Peyer's patch (tissue), 4 donors: ENCODE results near the gene OBSCN.

Experiments
- POLR2A ChIP-seq, 2 donors: fragments of 450-650 bp; IDR thresholded peaks; one replicate each; pipeline ENCODE4 v1.5.1; 2017; ENCODE audit warnings: antibody characterized with exemption in 2 of 2, mild to moderate bottlenecking in 2 of 2, moderate library complexity in 2 of 2
- TF ChIP-seq, protein P1 (sequence below), 6 experiments: fragments of 450-650 bp in 4 of 6; fragments of 200-600 bp in 2 of 6; sonication (generic) in 1 of 6; IDR thresholded peaks; one replicate each; pipeline ENCODE4 v1.5.1; 2017 to 2019; ENCODE audit warnings: antibody characterized with exemption in 6 of 6, mild to moderate bottlenecking in 3 of 6, moderate library complexity in 1 of 6

DNA sequence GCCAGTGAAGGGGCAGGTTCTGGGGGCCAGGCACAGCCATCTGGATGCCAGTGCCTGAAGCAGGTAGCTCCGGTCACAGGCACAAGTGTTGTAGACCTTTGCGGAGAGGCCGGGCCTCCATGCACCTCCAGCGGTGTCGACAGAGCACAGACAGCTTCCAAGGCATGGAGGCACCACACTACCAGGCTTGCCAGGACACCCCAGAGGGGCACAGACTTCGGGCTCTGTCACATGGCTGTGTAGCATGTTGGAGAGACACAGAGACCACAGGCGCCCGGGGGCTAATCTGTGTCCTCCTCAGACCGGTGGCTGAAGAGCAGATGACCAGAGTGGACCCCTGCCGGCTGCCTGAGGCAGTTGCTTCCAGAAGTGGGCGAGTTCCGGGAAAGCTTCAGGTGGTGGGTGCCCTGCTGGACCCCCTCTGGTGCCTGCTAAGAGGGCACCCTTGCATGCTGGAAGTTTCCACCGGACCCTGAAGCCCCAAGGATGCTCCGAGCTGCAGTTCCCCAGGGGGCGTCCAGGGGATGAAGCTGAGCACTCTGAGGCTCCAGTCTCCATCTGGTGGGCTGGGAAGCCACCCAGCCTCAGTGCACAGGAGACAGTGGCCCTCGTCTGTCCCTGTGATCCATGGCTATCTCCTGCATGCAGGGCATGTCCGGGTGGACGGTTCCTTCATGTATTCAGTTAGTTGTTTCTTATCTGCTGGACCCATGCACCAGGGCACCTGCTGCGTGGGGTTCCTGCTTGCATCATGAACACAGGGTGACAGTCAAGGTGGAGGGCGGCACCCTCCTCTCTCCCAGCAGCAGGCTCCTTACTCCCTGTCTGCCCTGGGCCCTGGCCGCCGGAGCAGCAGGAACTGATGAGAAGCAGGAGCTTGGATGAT lies 82.4 kb downstream of the OBSCN start:
- TF ChIP-seq, protein P1, sequence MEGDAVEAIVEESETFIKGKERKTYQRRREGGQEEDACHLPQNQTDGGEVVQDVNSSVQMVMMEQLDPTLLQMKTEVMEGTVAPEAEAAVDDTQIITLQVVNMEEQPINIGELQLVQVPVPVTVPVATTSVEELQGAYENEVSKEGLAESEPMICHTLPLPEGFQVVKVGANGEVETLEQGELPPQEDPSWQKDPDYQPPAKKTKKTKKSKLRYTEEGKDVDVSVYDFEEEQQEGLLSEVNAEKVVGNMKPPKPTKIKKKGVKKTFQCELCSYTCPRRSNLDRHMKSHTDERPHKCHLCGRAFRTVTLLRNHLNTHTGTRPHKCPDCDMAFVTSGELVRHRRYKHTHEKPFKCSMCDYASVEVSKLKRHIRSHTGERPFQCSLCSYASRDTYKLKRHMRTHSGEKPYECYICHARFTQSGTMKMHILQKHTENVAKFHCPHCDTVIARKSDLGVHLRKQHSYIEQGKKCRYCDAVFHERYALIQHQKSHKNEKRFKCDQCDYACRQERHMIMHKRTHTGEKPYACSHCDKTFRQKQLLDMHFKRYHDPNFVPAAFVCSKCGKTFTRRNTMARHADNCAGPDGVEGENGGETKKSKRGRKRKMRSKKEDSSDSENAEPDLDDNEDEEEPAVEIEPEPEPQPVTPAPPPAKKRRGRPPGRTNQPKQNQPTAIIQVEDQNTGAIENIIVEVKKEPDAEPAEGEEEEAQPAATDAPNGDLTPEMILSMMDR (IDR thresholded peaks at IDR 0.05) = no peak
- no peak for TF ChIP-seq POLR2A (IDR thresholded peaks at IDR 0.05)
